H1 (cell line): ENCODE measurements around the gene RBMS1. TPM values are rescaled to one million over a fixed set of nuclear protein-coding genes. Genes with fewer than 3 reads are reported as not detected.
A peak's percentile ranks its signal among the peaks of the same experiment; 100 is the strongest.

ENCODE experiments used
- CTCF ChIA-PET: fragments of 300-600 bp; sonication (Branson Sonifier 250); formaldehyde crosslinking; loops from one replicate; lab custom pipeline; 2021; ENCODE audit not compliant: partially characterized antibody; lab: Charles Lee
- POLR2A ChIA-PET: fragments of 300-600 bp; sonication (Branson Sonifier 250); formaldehyde crosslinking; loops from one replicate; lab custom pipeline; 2021; ENCODE audit warnings: inconsistent platforms; ENCODE audit not compliant: partially characterized antibody; lab: Charles Lee
- DNase-seq, 2 experiments: peaks; one replicate each; pipeline versions ENCODE4 v3.0.0 to v3.0.0-alpha.2; 2010 to 2022; ENCODE audit warnings: low spot score in 2 of 2, low read depth in 1 of 2, mixed read lengths in 1 of 2
- FAIRE-seq: peaks from 2 replicates; lab custom pipeline; 2011; peaks lifted over from hg19 to GRCh38; lab: Jason Lieb, UNC
- H2AFZ ChIP-seq: 2 replicates; pipeline ENCODE4 v1.8.1; 2012; ENCODE audit warnings: low read length, inconsistent platforms
- H2AK5ac ChIP-seq: 2 replicates; pipeline ENCODE4 v1.6.1; 2013; ENCODE audit warnings: low read depth, low read length
- H2BK120ac ChIP-seq: replicated peaks from 2 replicates; pipeline ENCODE3; 2013; ENCODE audit warnings: low read depth, low read length, inconsistent platforms
- H2BK12ac ChIP-seq: 2 replicates; pipeline ENCODE4 v1.6.1; 2013; ENCODE audit warnings: low read depth, low read length
- H2BK15ac ChIP-seq: 2 replicates; pipeline ENCODE4 v1.6.1; 2013; ENCODE audit warnings: low read length
- H2BK20ac ChIP-seq: 2 replicates; pipeline ENCODE4 v1.6.1; 2013; ENCODE audit warnings: low read length
- H2BK5ac ChIP-seq: 2 replicates; pipeline ENCODE4 v1.6.1; 2013; ENCODE audit warnings: low read depth, low read length
- H3K14ac ChIP-seq: 2 replicates; pipeline ENCODE4 v1.6.1; 2013; ENCODE audit warnings: inconsistent platforms; ENCODE audit not compliant: insufficient read length
- H3K18ac ChIP-seq: 2 replicates; pipeline ENCODE4 v1.6.1; 2013; ENCODE audit warnings: low read length; ENCODE audit errors: extremely low read depth
- H3K23ac ChIP-seq: 2 replicates; pipeline ENCODE4 v1.6.1; 2013; ENCODE audit warnings: inconsistent platforms; ENCODE audit not compliant: insufficient read length
- H3K23me2 ChIP-seq: 2 replicates; pipeline ENCODE4 v1.6.1; 2013; ENCODE audit warnings: low read depth, low read length
- H3K27ac ChIP-seq: 2 replicates; pipeline ENCODE4 v1.6.1; 2011; ENCODE audit warnings: low read depth, low read length, inconsistent platforms
- H3K27me3 ChIP-seq, 4 experiments: replicated peaks in 1 of 4; 1 replicate in 1 of 4; 2 replicates in 3 of 4; pipeline versions ENCODE4 v1.6.1 to v1.8.1; 2011 to 2013; ENCODE audit warnings: low read length in 3 of 4, mild to moderate bottlenecking in 3 of 4, inconsistent platforms in 2 of 4, mixed read lengths in 2 of 4, moderate library complexity in 1 of 4; ENCODE audit not compliant: control insufficient read depth in 3 of 4, insufficient read depth in 3 of 4; ENCODE audit errors: extremely low read depth in 1 of 4
- H3K36me3 ChIP-seq, 4 experiments: 2 replicates each; pipeline versions ENCODE4 v1.6.1 to v1.8.1; 2011 to 2013; ENCODE audit warnings: mild to moderate bottlenecking in 4 of 4, low read length in 3 of 4, moderate library complexity in 2 of 4, control low read depth in 1 of 4, inconsistent platforms in 1 of 4; ENCODE audit not compliant: insufficient read depth in 4 of 4, control insufficient read depth in 2 of 4
- H3K4ac ChIP-seq: replicated peaks from 2 replicates; pipeline ENCODE3; 2013; ENCODE audit warnings: low read length, low read depth, mixed read lengths, inconsistent platforms; ENCODE audit not compliant: insufficient read length
- H3K4me1 ChIP-seq, 4 experiments: replicated peaks in 1 of 4; 1 replicate in 1 of 4; 2 replicates in 3 of 4; pipeline versions ENCODE4 v1.6.1 to v1.8.1; 2011 to 2013; ENCODE audit warnings: low read length in 3 of 4, inconsistent platforms in 2 of 4, mixed read lengths in 1 of 4; ENCODE audit not compliant: insufficient read depth in 4 of 4, control insufficient read depth in 3 of 4
- H3K4me2 ChIP-seq, 2 experiments: 2 replicates each; pipeline versions ENCODE4 v1.6.1 to v1.8.1; 2011 to 2013; ENCODE audit warnings: low read depth in 2 of 2, low read length in 2 of 2, control low read depth in 1 of 2, inconsistent platforms in 1 of 2, mild to moderate bottlenecking in 1 of 2; ENCODE audit not compliant: insufficient read depth in 1 of 2
- H3K4me3 ChIP-seq, 4 experiments: fragments of 200-600, 300-600 bp in 1 of 4; sonication (generic), shearing (Covaris generic), sonication (Bioruptor Twin) in 1 of 4; 2 replicates each; pipeline versions ENCODE4 v1.5.1 to v1.8.1; 2011 to 2016; ENCODE audit warnings: low read length in 4 of 4, low read depth in 3 of 4, control low read depth in 2 of 4, inconsistent platforms in 2 of 4, mild to moderate bottlenecking in 2 of 4, mixed read lengths in 1 of 4, moderate library complexity in 1 of 4; ENCODE audit not compliant: insufficient read depth in 2 of 4; ENCODE audit errors: extremely low read depth in 1 of 4
- H3K56ac ChIP-seq: replicated peaks from 2 replicates; pipeline ENCODE3; 2013; ENCODE audit warnings: low read depth, mild to moderate bottlenecking, mixed read lengths, low read length, inconsistent platforms; ENCODE audit not compliant: insufficient read length
- H3K79me1 ChIP-seq: 2 replicates; pipeline ENCODE4 v1.6.1; 2013; ENCODE audit warnings: low read depth, low read length, control low read depth
- H3K79me2 ChIP-seq, 2 experiments: 2 replicates each; pipeline versions ENCODE4 v1.6.1 to v1.8.1; 2012 to 2013; ENCODE audit warnings: low read length in 2 of 2, mild to moderate bottlenecking in 2 of 2, inconsistent platforms in 1 of 2; ENCODE audit not compliant: insufficient read depth in 2 of 2, control insufficient read depth in 1 of 2
- H3K9ac ChIP-seq, 4 experiments: replicated peaks in 1 of 4; 1 replicate in 1 of 4; 2 replicates in 3 of 4; pipeline versions ENCODE4 v1.6.1 to v1.8.1; 2011 to 2013; ENCODE audit warnings: low read depth in 3 of 4, low read length in 3 of 4, control low read depth in 2 of 4, mild to moderate bottlenecking in 2 of 4, moderate library complexity in 2 of 4, inconsistent platforms in 1 of 4; ENCODE audit errors: extremely low read depth in 1 of 4
- H3K9me3 ChIP-seq, 2 experiments: 2 replicates each; pipeline versions ENCODE4 v1.6.1 to v1.8.1; 2012 to 2013; ENCODE audit warnings: mild to moderate bottlenecking in 2 of 2, moderate library complexity in 2 of 2, control low read depth in 1 of 2, inconsistent platforms in 1 of 2, low read depth in 1 of 2, low read length in 1 of 2, mixed read lengths in 1 of 2; ENCODE audit not compliant: insufficient read depth in 2 of 2
- H4K20me1 ChIP-seq, 2 experiments: replicated peaks in 1 of 2; 2 replicates each; pipeline versions ENCODE3 to v1.8.1; 2011 to 2013; ENCODE audit warnings: inconsistent platforms in 2 of 2, low read length in 2 of 2, mild to moderate bottlenecking in 1 of 2; ENCODE audit not compliant: insufficient read depth in 2 of 2, control insufficient read depth in 1 of 2
- H4K5ac ChIP-seq: 2 replicates; pipeline ENCODE4 v1.6.1; 2013; ENCODE audit warnings: low read length, low read depth, mixed read lengths, inconsistent platforms; ENCODE audit not compliant: insufficient read length
- H4K8ac ChIP-seq: 2 replicates; pipeline ENCODE4 v1.8.0; 2013; ENCODE audit warnings: mild to moderate bottlenecking, moderate library complexity, low read length, inconsistent platforms; ENCODE audit not compliant: insufficient read depth; ENCODE audit errors: extremely low read depth
- H4K91ac ChIP-seq: replicated peaks from 2 replicates; pipeline ENCODE3; 2013; ENCODE audit warnings: low read length, mixed read lengths, inconsistent platforms; ENCODE audit not compliant: insufficient read length
- ATF2 ChIP-seq: IDR thresholded peaks from 2 replicates; pipeline ENCODE4 v1.6.1; 2012; ENCODE audit warnings: low read length, inconsistent platforms
- CBX8 ChIP-seq: fragments of 300-800, 300-1000 bp; sonication (generic); IDR thresholded peaks from 2 replicates; pipeline ENCODE4 v1.7.1; 2016; ENCODE audit warnings: low read depth, low read length, borderline replicate concordance
- EZH2 ChIP-seq: fragments of 200-600 bp; sonication (generic); IDR thresholded peaks from 2 replicates; pipeline ENCODE4 v1.7.1; 2012; ENCODE audit warnings: low read depth, mild to moderate bottlenecking, moderate library complexity, low read length, inconsistent platforms; ENCODE audit not compliant: severe bottlenecking
- GTF2F1 ChIP-seq: IDR thresholded peaks from 2 replicates; pipeline ENCODE4 v1.6.1; 2012; ENCODE audit warnings: low read depth, low read length, improper control_type of control experiment, borderline replicate concordance
- JUND ChIP-seq: IDR thresholded peaks from 2 replicates; pipeline ENCODE4 v1.6.1; 2011; ENCODE audit warnings: mild to moderate bottlenecking, improper control_type of control experiment, low read length
- NRF1 ChIP-seq: IDR thresholded peaks from 2 replicates; pipeline ENCODE4 v1.6.1; 2011; ENCODE audit warnings: mild to moderate bottlenecking, low read depth, low read length, improper control_type of control experiment
- RAD21 ChIP-seq, 2 experiments: IDR thresholded peaks in 1 of 2; conservative IDR thresholded peaks in 1 of 2; 2 replicates each; pipeline ENCODE4 v1.6.1; 2011; ENCODE audit warnings: low read depth in 2 of 2, low read length in 2 of 2, improper control_type of control experiment in 1 of 2, inconsistent platforms in 1 of 2, mild to moderate bottlenecking in 1 of 2, moderate library complexity in 1 of 2
- SIN3A ChIP-seq, 2 experiments: IDR thresholded peaks in 1 of 2; conservative IDR thresholded peaks in 1 of 2; 2 replicates each; pipeline ENCODE4 v1.6.1; 2011 to 2012; ENCODE audit warnings: low read length in 2 of 2, improper control_type of control experiment in 1 of 2, low read depth in 1 of 2, mild to moderate bottlenecking in 1 of 2
- SRF ChIP-seq: IDR thresholded peaks from 2 replicates; pipeline ENCODE4 v1.6.1; 2011; ENCODE audit warnings: mild to moderate bottlenecking, low read depth, low read length, moderate library complexity
- SUZ12 ChIP-seq: fragments of 200-600 bp; sonication (generic); IDR thresholded peaks from 2 replicates; pipeline ENCODE4 v1.6.1; 2012; ENCODE audit warnings: mild to moderate bottlenecking, inconsistent platforms, low read length, moderate library complexity, mixed read lengths
- TEAD4 ChIP-seq: IDR thresholded peaks from 2 replicates; pipeline ENCODE4 v1.6.1; 2012; ENCODE audit warnings: low read depth, low read length, inconsistent platforms, mixed read lengths
- YY1 ChIP-seq: IDR thresholded peaks from 2 replicates; pipeline ENCODE4 v1.6.1; 2011; ENCODE audit warnings: low read depth, mild to moderate bottlenecking, low read length
- polyA plus RNA-seq, 7 experiments: library from polyadenylated mRNA; depleted of rRNA in 3 of 7; stranded (reverse) in 5 of 7; unstranded in 2 of 7; fragments of >200 nt in 5 of 7; fragments of 200-250 nt in 2 of 7; gene quantifications; 1 replicate in 5 of 7; 2 replicates in 1 of 7; 4 replicates in 1 of 7; pipeline versions ENCODE4 v1.2.1 to v1.2.3, GENCODE V29; 2011 to 2013; ENCODE audit warnings: missing spikeins in 2 of 7, mixed read lengths in 2 of 7
- total RNA-seq: library from RNA; stranded (reverse); fragmentation: NEBNext Ultra II Directional; extraction: Animal tissue kit (Norgen Biotek cat#: 25700); gene quantifications from 2 replicates; pipeline ENCODE4 v1.2.1, GENCODE V29; 2021

RBMS1 gene
- total and polyA plus RNA-seq, 2 of the 8 experiments (the other 6 are each of a cell fraction or from before 2014, with no cell fraction given), result 53.7 to 60.0 TPM

GRCh38 chr2:160309585-160309984, 184.0 kb downstream of the RBMS1 start:
- H3K9me3 ChIP-seq, result no peaks in the 10 kb centered on the region
- H3K4me1 ChIP-seq, result peaks cover 0 to 7% (median 3%) of the 10 kb centered on the region in 4 experiments; a peak in 2 of 7 replicates
- H3K79me2 ChIP-seq, result no peaks in the 10 kb centered on the region
- H3K14ac ChIP-seq, result no peak overlapping the region
- no peak overlapping the region for H4K91ac ChIP-seq
- H3K79me1 ChIP-seq, result no peaks in the 10 kb centered on the region
- H3K56ac ChIP-seq, result no peak overlapping the region
- no peak overlapping the region for H2BK15ac ChIP-seq
- H4K20me1 ChIP-seq, result no peaks in the 10 kb centered on the region
- TF ChIP-seq JUND (no peak), ATF2 (no peak), TEAD4 (no peak), YY1 (no peak), SIN3A (conservative IDR thresholded peaks at IDR 0.05 in 1 of 2, IDR thresholded peaks at IDR 0.05 in 1 of 2; ENCODE audit: low read depth in 1 of 2, low read length in 2 of 2) (no peak), SUZ12 (no peak), RAD21 (IDR thresholded peaks at IDR 0.05 in 1 of 2, conservative IDR thresholded peaks at IDR 0.05 in 1 of 2; ENCODE audit: low read depth in 2 of 2, low read length in 2 of 2) (no peak), CBX8 (no peak), GTF2F1 (no peak), EZH2 (no peak), SRF (no peak), NRF1 (no peak)
- no peak overlapping the region for H3K9ac ChIP-seq
- H3K4me3 ChIP-seq, result no peak overlapping the region
- no peak overlapping the region for H4K8ac ChIP-seq
- no peak for FAIRE-seq
- no peak overlapping the region for H2AK5ac ChIP-seq
- POLR2A ChIA-PET, result interaction anchor here (0.8 kb wide), 1 partner anchor 10 kb away, joined by 3 read pairs; no protein-coding TSS in a partner anchor
- no peak overlapping the region for H3K27ac ChIP-seq
- no peak overlapping the region for H2BK20ac ChIP-seq
- no peaks in the 10 kb centered on the region for H3K23me2 ChIP-seq
- CTCF ChIA-PET, result interaction anchor here (1.0 to 2.4 kb wide), 5 partner anchors 12 to 241 kb away, joined by 3 to 8 read pairs (median 3); no protein-coding TSS in a partner anchor
- no peak overlapping the region for H3K4ac ChIP-seq
- H3K23ac ChIP-seq, result no peak overlapping the region
- DNase-seq, result no peak
- no peak overlapping the region for H3K18ac ChIP-seq
- no peak overlapping the region; the same call in 1 of the 2 replicates for H2BK12ac ChIP-seq
- no peaks in the 10 kb centered on the region; a peak in 1 of 7 replicates for H3K27me3 ChIP-seq
- H2AFZ ChIP-seq, result no peak overlapping the region
- H4K5ac ChIP-seq, result no peak overlapping the region
- no peak overlapping the region for H2BK5ac ChIP-seq
- H3K36me3 ChIP-seq, result peaks cover 0 to 8% (median 0%) of the 10 kb centered on the region in 4 experiments; a peak in 4 of 8 replicates
- no peak overlapping the region for H2BK120ac ChIP-seq
- H3K4me2 ChIP-seq, result peak overlapping the region in 1 of 2 experiments; percentile 39; a peak in 1 of 4 replicates
